Embryonic facial prominence (tissue), 1 donor: ENCODE measurements around the gene RBFOX2.
"Not testable (repeated sequence)": the region's sequence is repeated elsewhere in the genome, so short reads cannot be mapped to it uniquely, and the experiment has no call there.

Experiments
- DNase-seq: peaks from one replicate; pipeline ENCODE4 v3.0.0-alpha.2; 2016; ENCODE audit errors: extremely low spot score

Gene RBFOX2

DNA sequence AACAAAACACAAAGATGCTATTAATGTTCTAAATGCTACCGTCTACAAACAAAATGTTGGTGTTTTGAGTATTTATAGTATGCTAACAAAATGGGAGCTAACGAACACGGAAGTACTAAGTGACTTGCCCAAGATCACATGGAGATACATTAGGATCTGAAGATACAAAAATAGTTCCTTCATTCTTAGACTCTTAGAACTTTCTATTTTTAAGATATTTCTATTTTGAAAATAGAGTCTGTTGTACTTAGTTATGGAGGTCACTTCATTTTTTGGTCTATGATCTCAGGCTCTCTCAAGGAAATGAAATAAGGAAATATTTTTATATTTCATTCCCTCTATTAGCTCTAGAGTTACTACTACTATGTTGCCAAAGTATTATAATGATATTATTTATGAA lies 246.7 kb downstream of the RBFOX2 start:
- DNase-seq: no peak

DNA sequence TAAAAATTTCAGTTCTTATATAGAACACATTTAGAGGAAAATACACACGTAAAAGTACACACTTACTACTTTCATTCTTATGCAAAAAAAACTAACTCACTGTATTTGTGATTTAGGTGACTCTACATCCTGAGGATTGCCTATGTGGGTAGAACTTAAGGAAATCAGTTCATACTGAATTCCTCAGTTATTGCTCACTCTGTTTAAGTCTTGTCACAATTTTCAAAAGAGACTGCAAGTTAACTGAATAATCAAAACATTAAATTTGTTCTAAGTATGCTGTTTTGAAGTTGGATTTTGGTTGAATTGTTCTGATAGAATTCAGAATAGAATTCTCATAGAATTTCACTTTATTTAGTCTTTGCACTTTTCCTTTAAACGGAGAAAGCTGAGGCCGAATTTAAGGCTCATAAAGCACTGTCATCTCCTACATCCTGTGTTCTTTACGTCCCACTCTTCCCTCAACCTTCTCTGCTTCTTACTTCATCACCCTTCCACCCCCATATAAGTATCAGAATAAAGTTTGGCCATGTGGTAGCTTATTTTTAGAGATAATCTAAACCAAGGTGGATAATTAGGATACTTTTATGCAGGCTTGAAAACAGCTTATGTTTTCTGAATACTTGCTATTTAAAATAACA lies 251.2 kb downstream of the RBFOX2 start:
- DNase-seq: no peak

DNA sequence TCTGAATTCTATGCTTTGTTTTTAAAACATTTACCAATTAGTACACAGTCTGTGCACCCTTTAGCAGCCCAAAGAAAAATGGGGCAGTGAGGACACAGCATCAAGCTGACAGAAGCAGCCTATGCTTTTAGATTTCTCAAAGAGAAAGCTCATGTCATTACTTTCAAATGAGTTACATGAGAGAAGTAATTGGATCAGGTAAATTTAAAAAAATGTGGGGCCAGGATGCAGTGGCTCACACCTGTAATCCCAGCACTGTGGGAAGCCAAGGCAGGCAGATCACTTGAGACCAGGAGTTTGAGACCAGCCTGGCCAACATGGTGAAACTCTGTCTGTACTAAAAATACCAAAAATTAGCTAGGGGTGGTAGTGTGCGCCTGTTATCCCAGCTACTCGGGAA lies 253.3 kb downstream of the RBFOX2 start:
- no peak for DNase-seq

DNA sequence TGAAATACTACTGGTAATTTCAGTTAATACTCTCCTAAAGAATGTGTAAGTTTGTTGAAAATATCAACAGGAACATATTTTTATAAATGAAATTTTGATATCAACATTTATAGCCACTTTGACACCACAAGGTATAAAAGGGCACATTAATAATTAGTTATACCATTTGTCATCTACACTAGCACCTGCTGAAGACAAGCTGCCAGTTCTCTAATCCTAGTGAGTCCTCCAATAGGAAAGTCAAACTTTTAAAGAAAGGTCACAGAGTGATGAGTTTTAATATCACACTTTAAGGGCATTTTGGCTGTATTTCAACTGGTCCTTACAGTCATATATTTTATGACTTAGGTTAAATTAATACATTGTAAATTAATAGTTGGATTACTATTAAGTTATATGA lies 258.6 kb downstream of the RBFOX2 start:
- DNase-seq: no peak

DNA sequence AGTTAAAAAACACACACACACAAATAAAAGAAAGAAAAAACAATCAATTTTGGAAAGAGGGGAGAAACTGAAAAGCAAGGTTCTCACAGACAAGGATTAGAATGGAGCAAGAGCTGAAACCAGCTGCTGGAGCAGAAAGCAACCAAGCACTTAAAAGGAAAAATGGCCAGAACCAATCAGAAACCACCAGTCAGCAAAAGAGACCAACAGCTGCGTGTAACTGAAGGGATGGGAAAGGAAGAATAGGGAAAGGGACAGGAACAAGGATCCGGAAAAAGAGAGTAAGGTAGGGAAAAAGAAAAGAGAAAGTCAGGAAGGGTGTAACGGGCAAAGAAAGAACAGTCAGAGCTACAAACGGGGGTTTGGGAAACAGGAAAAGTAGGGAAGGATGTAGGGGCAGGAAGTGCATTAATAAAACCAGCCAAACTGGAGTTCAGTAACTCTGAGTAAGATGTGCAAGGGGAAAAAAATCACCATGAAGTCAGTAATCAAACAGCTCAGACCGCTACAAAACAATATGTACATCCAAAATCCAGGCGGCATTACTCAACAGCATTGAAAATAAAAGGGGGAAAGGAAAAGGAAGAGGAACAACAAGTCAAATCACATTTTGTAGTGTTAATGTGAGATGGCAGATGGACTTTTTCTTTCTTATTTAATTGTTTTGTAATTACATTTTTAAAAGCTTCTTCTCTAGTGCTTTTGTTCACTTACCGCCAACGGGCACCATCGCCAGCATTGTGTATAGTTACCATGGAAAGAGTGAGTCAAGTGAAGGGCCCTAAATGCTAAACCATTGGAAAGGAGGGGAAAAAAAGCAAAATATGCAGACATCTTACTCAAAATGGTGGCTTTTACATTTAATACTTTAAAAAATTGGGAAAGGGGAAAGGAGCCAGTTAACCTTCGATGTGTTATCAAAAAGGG lies 261.7 kb downstream of the RBFOX2 start:
- DNase-seq: no peak

DNA sequence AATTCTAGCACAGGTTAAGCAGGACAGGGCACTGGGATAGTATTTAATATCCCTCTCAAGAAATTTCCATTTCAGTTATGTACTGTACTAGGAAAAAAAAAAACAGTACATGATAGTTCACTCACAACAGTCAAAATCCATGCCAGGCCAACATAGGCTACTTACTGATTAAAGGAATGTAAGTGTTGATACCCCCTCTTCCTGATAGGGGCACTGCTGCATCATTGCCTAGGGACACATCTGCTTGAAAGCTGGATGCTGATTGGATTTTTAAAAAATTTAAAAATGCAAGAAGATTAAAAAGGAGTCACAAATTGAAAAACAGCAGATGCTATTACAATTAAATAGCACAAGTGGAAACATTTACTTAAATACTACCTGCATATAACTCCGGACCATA lies 267.6 kb downstream of the RBFOX2 start:
- DNase-seq: no peak

DNA sequence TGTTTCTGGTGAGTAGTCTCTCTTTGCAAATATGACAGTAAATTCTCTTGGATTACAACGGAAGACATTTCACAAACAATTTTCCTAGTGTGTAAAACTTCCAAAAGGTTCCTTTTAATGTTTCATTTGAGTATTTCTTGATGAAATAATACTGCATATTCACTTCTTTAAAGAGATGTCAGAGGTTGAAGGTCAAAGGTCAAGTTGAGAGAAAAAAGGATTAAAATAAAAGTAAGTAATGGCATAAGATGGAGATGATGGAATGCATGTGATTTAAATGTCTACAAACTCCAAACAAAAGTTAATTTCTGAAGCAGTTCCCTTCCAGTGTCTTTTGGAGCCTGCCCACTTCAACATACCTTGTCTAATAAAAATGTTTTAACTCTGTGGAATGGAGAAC lies 270.2 kb downstream of the RBFOX2 start:
- no peak for DNase-seq

DNA sequence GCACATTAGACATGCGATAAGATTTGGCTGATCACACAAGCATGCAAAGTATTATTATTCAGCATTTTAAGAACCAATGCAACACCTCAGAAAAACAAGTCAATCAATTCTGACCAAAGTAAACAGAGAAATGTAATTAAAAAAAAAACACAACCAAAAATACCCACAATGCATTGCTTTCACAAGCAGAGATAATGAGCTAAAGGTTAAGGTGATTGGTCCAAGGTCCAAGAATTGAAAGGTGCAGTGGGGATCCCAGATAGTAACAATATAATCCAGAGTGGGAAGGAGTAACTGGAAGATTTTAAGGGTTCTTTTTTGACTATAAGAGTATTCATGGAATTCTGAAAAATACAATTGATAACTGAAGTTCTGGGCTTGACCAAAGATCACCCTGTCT lies 271.9 kb downstream of the RBFOX2 start:
- no peak for DNase-seq

DNA sequence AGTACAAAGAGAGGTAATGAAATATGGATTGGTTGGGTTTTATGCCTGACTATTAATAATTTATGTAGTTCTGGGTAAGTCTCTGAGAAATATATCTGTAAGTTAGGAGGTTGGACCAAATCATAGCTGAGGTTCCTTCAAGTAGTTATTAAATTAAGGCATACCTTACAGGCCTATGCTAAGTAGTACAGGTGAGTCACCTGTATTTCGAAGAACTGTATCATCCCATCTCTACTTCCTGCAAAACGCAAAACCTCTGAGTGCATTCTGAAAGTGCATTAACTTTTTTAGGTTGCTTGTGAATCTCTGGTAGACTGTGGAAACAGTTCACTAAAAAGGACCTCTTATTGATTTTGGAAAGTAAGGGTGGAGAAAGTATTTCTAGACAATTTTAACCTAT lies 273.9 kb downstream of the RBFOX2 start:
- no peak for DNase-seq

DNA sequence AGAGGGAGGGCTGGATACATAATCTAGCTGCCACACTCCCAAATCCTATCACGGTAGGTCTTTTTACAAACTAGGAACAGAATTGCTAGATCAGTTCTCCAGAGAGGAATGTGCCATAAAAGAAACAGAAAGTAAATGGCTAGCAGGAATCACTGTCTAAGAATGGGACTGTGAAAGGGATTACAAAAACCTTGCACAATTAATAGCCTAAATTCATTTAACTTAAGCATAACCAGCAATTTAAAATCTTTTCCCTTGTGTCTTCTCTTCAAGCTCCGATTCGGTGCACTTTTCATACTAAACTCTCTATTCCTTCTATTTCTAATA lies 275.8 kb downstream of the RBFOX2 start:
- DNase-seq: no peak

DNA sequence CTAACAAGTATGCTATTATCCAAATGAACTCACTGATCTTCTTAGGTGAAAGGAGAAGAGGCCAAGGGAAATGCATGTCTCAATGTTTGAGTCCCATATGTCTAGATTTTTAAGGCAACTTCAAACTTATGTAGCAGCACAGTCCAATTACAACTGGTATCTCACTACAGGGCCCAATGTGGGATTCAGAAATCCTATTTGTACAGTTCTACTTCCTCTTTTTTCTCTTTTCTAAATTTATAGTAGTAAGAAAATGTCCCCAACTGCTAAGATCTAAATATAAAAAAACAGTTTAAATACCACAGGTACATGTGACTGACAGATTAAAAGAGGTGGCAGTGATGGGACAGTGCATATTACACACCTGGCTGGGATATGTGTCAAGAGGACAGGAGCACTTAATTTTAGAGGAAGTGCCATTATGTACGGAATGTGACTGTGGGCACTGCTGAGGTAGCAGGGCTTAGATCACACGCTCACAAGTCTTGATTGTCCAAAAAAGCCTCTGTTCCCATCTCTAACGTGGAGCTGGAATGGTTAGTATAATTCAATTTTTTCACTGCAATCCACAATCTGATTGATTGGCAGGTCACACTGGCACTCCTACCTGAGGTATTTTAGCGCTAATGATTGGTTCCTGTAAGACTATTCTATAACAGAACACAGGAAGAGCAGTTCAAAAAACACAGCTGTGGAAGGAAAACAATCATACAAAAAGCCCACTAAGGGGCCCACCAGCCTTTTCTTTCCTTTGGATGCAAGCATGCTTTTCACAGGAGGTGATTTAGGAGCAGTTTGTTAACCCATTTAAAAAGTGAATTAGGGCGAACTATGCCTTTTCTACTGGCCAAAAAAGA lies 276.4 kb downstream of the RBFOX2 start:
- no peak for DNase-seq

DNA sequence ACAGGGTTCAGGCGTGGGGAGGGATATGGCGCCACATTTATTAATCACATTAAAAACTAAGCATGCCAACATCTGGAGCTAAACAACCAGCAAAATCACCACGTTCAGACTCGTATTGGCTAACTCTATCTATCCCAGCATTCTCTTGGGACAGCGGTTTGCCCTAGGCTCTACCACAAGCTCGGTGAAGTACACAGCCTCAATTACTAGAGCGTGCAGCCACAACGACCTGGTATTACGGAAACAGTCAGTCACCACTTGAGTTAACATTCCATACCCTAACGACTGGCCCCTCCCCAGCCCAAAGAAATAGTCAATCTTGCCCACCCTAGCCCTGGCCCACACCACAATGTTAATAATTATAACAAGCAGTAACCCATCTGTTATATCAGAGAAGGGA lies 278.8 kb downstream of the RBFOX2 start:
- no peak for DNase-seq

DNA sequence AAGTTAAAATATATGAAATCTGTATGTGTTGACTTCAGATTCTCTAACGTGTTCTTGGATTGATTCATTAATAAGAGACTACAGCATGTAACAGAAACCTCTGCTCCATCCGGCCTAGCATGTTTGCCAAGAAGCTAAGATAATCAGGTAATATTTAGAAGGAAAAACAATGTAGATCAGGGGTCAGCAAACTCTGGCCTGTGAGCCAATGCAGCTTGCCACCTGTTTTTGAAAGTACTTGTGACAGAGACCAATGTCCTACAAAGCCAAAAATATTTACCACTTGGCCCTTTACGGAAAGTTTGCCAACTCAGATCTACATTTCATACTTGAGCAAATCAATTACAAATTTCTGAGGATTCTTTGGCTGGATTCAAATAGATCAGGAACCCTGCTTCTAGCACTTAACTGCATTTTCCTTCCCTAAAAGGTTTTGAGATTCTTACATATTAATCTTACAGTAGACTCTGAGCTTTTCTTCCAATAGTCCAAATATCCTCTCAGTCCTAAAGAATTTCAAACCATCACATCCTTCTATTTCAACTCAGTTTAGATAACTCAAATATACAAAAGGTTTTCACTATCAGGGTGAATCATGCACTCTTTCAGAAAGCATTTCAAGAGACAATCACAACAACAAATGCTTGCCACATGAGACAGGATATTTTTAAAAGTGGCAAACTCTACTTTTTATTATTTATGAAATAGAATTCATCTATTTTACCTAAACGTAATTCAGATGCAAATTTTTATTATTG lies 281.5 kb downstream of the RBFOX2 start:
- no peak for DNase-seq

DNA sequence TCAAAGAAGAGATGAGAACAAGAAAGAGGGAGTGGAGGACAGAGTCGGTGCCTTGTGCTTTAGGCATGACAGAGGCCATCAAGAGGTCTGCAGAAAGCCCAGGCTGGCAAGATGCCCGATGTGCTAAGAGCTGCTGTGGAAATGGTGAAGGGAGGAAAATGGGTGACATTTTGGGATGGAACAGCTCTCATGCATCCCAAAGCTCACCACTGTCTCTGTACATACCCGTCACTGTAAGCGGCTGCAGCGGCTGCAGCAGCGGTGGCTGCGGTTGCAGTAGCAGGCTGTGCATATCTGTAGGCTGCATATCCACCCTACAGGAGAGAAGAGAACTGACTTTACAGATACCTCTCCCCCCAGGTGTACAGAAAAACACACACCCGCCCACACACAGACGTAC lies 282.4 kb downstream of the RBFOX2 start:
- DNase-seq: no peak

DNA sequence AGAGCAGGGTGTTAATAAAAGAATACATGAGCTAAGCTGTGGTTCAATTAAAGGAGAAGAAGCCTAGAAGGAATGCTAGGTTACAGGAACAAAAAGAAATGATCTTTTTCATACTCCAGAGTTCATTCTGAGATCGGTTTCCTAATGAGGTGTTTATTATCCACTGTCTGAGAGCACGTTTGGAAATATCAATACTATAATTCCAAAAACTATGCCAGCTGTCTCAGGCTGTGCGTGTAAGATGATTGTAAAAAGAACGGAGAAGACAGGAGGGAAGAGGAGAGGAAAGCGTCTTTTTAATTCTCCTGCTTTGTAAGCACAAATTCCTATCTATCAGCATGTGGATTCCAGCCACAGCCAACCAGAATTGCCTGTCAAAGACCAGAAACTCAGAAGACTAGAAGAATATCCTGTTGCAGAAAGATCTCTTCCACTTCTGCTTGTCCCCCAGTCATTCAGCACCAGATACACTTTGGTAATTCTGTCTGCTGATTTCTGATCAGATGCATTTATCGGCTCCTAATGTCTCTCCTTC lies 285.2 kb downstream of the RBFOX2 start:
- no peak for DNase-seq

DNA sequence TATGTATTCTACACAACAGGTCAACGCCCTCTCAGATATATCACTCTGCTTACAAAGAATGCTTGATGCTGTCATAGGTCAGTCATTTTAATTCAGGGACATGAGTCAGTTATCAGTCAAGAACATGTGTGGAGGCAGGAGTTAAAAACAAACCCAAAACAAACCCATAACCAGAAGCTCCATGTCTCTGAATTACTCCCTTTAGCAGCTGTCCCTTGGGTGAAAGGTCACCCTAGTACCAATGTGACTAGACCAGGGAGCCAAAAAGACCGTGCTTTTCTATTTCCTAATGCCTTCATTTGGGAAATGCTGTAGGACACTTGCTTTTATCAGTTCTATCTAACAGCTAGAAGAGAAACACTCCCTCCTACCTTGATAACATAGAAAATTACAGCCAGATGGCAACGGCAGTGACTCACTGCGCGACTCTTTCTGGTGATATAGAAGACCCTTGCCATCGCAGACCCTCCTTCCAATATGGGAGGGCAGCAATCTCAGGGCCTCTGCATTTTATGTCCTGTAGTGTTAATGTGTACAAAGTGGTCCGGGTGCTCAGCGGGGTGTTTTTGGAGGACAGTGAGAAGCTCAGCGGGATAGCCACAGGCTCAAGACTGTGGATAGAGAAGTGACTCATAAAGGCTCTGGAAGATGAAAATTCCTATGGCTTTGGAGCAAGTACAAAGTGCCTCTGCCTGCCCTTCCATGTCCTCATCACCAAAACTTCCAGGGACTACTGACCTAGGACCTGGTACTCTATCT lies 286.1 kb downstream of the RBFOX2 start:
- no peak for DNase-seq

DNA sequence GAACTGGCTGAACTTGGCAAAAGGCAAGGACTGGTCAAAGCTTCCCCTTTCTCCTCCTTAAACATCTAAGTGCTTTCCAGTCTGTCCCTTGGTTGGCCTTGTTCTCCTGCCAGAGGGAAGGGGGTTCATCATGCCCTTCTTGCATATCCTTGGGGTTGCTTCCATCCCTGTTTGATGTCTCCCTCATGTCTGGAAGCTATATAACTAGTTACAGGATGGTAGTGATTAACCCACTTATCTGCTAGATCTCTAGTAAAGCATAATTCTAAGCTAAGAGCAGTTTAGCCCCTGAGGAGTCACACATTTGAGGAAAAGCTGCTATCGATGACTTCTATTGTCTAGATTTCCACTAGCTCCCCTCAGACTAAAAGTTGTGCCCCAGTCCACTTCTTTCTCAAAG lies 288.0 kb downstream of the RBFOX2 start:
- no peak for DNase-seq

DNA sequence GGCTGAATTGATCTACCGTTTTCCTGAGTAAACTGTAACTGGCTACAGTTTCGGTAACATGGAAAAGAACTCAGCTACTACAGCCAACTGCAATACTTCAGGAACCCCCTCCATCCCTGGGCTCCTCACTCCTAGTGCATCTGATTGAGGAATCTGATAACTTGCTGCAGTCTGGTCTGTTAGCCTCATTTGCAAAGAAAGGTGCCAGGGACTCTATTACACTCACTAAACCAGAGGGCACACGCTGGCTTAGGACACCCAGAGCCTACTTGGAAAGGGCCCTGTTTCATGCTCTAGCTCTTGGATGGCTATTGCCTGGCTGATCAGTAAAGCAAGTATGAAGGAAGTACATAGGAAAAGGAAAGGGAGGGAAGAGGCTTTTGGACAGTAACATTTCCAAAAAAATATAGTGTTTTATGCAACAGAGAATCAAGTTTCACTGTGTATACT lies 288.7 kb downstream of the RBFOX2 start:
- DNase-seq: no peak

DNA sequence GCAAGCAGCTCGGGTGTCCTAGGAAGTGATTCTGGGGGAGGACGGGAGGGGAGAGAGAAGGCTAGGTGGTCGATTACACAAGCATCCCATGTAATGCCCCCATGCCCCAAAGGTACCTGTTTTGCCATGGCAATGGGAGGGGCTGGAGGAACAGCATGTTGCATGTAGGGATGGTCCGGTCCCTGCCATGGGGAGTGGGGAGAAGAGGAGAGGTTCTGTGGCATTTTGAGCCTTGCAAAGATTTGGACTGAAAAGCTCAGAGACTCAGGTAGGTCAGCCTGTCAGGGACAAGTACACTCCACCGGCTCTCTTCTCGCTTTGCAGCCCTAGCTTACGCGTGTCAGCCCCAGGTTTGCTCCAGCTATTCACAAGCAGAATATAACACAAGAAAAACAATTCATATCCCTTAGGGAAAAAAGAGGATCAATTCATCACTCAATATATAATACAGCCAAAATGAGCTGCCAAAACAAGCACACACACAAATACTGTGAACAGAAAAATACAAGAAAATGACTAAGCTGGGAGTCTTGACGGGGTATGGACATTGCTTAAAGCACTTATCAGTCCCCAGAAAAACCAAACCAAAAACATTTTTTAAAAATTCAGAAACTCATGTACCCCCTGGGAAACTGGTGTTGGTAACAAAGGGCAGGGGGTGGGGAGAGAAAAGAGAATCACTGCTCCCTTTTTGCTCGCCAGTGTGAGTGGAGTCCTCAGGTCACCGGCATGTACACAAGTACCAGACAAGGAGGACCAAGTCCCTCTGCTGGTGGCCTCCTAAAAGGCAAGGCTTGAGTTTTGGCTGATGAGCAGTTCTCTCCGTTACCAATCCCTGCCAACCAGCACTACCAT lies 289.3 kb downstream of the RBFOX2 start:
- DNase-seq: no peak

DNA sequence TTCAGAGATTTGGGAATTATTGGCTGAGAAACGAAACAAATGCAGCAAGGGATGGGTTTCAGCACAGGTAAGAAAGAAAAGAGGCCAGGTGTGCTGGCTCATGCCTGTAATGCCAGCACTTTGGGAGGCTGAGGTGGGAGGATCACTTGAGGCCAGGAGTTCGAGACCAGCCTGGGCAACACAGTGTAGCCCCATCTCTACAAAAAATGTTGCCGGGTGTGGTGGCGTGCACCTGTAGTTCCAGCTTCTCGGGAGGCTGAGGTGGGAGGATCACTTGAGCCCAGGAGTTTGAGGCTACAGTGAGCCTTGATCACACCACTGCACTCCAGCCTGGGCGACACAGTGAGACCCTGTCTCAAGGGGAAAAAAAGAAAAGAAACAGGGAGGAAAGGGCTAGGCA lies 290.7 kb downstream of the RBFOX2 start:
- not testable (repeated sequence) for DNase-seq
